HL-60 (cell line): ENCODE results near the gene VPS13C.

Experiments used
- POLR2AphosphoS5 ChIP-seq: IDR thresholded peaks from 2 replicates; pipeline ENCODE4 v1.6.1; 2012; ENCODE audit warnings: low read depth
- SPI1 ChIP-seq: IDR thresholded peaks from 2 replicates; pipeline ENCODE4 v1.6.1; 2012; ENCODE audit warnings: low read depth, mild to moderate bottlenecking, borderline replicate concordance
- TF ChIP-seq, protein P1 (sequence below): IDR thresholded peaks from 2 replicates; pipeline ENCODE4 v1.6.1; 2012; ENCODE audit warnings: low read depth; ENCODE audit not compliant: insufficient replicate concordance
- TF ChIP-seq, protein P2 (sequence below): IDR thresholded peaks from one replicate; pipeline ENCODE4 v1.5.1; 2011; ENCODE audit warnings: low read length, control low read depth, inconsistent platforms; ENCODE audit not compliant: insufficient read depth

DNA sequence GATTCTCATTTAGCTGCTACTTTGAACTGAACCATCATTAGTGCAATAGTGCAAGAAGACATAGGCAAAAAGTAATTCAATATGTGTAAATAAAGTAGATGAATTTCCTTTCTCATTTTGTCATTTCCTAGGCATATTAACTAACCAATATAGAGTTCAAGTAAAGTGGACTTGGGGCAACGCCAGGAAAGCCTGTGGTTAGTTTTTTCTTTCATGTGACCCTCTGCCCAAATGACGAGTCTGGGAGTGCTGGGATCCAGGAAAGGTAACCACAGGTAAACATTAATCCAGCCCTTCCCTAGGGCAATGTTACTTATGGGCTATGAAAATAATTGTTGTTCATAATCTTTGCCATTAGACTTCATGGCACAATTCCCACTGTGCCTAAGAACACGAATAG, 181.0 kb downstream of the VPS13C start:
- TF ChIP-seq, protein P1, sequence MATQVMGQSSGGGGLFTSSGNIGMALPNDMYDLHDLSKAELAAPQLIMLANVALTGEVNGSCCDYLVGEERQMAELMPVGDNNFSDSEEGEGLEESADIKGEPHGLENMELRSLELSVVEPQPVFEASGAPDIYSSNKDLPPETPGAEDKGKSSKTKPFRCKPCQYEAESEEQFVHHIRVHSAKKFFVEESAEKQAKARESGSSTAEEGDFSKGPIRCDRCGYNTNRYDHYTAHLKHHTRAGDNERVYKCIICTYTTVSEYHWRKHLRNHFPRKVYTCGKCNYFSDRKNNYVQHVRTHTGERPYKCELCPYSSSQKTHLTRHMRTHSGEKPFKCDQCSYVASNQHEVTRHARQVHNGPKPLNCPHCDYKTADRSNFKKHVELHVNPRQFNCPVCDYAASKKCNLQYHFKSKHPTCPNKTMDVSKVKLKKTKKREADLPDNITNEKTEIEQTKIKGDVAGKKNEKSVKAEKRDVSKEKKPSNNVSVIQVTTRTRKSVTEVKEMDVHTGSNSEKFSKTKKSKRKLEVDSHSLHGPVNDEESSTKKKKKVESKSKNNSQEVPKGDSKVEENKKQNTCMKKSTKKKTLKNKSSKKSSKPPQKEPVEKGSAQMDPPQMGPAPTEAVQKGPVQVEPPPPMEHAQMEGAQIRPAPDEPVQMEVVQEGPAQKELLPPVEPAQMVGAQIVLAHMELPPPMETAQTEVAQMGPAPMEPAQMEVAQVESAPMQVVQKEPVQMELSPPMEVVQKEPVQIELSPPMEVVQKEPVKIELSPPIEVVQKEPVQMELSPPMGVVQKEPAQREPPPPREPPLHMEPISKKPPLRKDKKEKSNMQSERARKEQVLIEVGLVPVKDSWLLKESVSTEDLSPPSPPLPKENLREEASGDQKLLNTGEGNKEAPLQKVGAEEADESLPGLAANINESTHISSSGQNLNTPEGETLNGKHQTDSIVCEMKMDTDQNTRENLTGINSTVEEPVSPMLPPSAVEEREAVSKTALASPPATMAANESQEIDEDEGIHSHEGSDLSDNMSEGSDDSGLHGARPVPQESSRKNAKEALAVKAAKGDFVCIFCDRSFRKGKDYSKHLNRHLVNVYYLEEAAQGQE = no peak
- TF ChIP-seq POLR2AphosphoS5 (no peak), SPI1 (no peak)
- TF ChIP-seq, protein P2, sequence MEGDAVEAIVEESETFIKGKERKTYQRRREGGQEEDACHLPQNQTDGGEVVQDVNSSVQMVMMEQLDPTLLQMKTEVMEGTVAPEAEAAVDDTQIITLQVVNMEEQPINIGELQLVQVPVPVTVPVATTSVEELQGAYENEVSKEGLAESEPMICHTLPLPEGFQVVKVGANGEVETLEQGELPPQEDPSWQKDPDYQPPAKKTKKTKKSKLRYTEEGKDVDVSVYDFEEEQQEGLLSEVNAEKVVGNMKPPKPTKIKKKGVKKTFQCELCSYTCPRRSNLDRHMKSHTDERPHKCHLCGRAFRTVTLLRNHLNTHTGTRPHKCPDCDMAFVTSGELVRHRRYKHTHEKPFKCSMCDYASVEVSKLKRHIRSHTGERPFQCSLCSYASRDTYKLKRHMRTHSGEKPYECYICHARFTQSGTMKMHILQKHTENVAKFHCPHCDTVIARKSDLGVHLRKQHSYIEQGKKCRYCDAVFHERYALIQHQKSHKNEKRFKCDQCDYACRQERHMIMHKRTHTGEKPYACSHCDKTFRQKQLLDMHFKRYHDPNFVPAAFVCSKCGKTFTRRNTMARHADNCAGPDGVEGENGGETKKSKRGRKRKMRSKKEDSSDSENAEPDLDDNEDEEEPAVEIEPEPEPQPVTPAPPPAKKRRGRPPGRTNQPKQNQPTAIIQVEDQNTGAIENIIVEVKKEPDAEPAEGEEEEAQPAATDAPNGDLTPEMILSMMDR = no peak
